Activated CD4-positive, alpha-beta T cell treated with anti-CD3 and anti-CD28 coated beads for 36 hours (primary cell): ENCODE results near the gene APOA5. TPM values are rescaled to one million over a fixed set of nuclear protein-coding genes. Genes with fewer than 3 reads are reported as not detected.

Experiments
- ATAC-seq: fragments of 200-7000 bp; cut with Tn5 transposase; one replicate; pipeline ENCODE4 v1.10.0; 2021; ENCODE audit warnings: mild to moderate bottlenecking, moderate library complexity
- CTCF ChIA-PET: fragments of 350-600 bp; sonication (Branson Sonifier 250); formaldehyde crosslinking; loops from one replicate; lab custom pipeline; 2021; ENCODE audit warnings: antibody characterized with exemption; lab: Charles Lee
- POLR2A ChIA-PET: fragments of 350-600 bp; sonication (Branson Sonifier 250); formaldehyde crosslinking; loops from one replicate; lab custom pipeline; 2021; ENCODE audit warnings: antibody characterized with exemption, inconsistent platforms; lab: Charles Lee
- DNase-seq: peaks from one replicate; pipeline ENCODE4 v3.0.0-alpha.2; 2020
- H3K27ac Mint-ChIP-seq: one replicate; pipeline ENCODE4 v1.8.0; 2021; ENCODE audit warnings: mixed read lengths
- H3K27me3 Mint-ChIP-seq: one replicate; pipeline ENCODE4 v1.8.0; 2021; ENCODE audit warnings: mixed read lengths
- H3K36me3 Mint-ChIP-seq: one replicate; pipeline ENCODE4 v1.8.0; 2021; ENCODE audit warnings: low read depth, mixed read lengths
- H3K4me1 Mint-ChIP-seq: one replicate; pipeline ENCODE4 v1.8.0; 2021; ENCODE audit warnings: mixed read lengths
- H3K4me3 Mint-ChIP-seq: one replicate; pipeline ENCODE4 v1.8.0; 2021; ENCODE audit warnings: mild to moderate bottlenecking, moderate library complexity, mixed read lengths
- H3K9me3 Mint-ChIP-seq: one replicate; pipeline ENCODE4 v1.8.0; 2021; ENCODE audit warnings: low read depth, mixed read lengths
- intact Hi-C, 2 experiments: fragments of 100-400 bp; cut with DNase I in 1 of 2; cut with micrococcal nuclease in 1 of 2; formaldehyde crosslinking; loops; one replicate each; pipeline versions ENCODE4 v1.14.2 to v1.15.1; 2022 to 2024; cut with DNase I, micrococcal nuclease
- total RNA-seq, 2 experiments: library from RNA; stranded (reverse); gene quantifications; one replicate each; pipeline ENCODE4 v1.2.3, GENCODE V29; 2021

APOA5 gene
- total RNA-seq, 2 experiments from 2014 or later: not detected

- Mint-ChIP-seq H3K27ac (no peak overlapping the region), H3K27me3 (no peaks in the 10 kb centered on the region), H3K4me1 (peaks cover 11% of the 10 kb centered on the region), H3K9me3 (no peaks in the 10 kb centered on the region), H3K4me3 (no peak overlapping the region), H3K36me3 (no peaks in the 10 kb centered on the region)
- DNase-seq: no peak
- intact Hi-C loops: loop anchor here in 1 of 2 experiments (5.0 kb wide), 1 partner anchor 434 kb away; no protein-coding TSS in a partner anchor
- ChIA-PET CTCF (interaction anchor here (0.6 to 6.4 kb wide), 6 partner anchors 13 to 313 kb away, joined by 3 to 72 read pairs (median 8); partner anchors contain the start of gene APOA1), POLR2A (no interaction called here)
- ATAC-seq: no peak
Observed at GRCh38 chr11:116792869-116793771, 1.4 kb upstream of the APOA5 start.

- intact Hi-C loops: loop anchor here in 1 of 2 experiments (5.0 kb wide), 1 partner anchor 435 kb away; no protein-coding TSS in a partner anchor
- no peaks in the 10 kb centered on the region for H3K27me3 Mint-ChIP-seq
- POLR2A ChIA-PET: no interaction called here
Observed at GRCh38 chr11:116792144-116792868, 627 bp upstream of the APOA5 start.

GRCh38 chr11:116791002-116791812 is 472 bp downstream of the APOA5 start:
- Mint-ChIP-seq H3K4me3 (no peak overlapping the region), H3K27me3 (no peaks in the 10 kb centered on the region), H3K4me1 (peaks cover 22% of the 10 kb centered on the region), H3K27ac (no peak overlapping the region), H3K9me3 (no peaks in the 10 kb centered on the region), H3K36me3 (peaks cover 12% of the 10 kb centered on the region)
- ChIA-PET CTCF (interaction anchor here (0.5 to 6.5 kb wide), 46 partner anchors 8 to 1262 kb away, joined by 3 to 89 read pairs (median 3); partner anchors contain the start of genes APOA1, BUD13 and SIK3), POLR2A (interaction anchor here (0.5 to 1.1 kb wide), 3 partner anchors 44 to 439 kb away, joined by 3 to 6 read pairs (median 5); no protein-coding TSS in a partner anchor)
- DNase-seq (peak; percentile 88), ATAC-seq (peak; percentile 74)
- intact Hi-C loops: loop anchor here (1.0 to 5.0 kb wide), 3 partner anchors 45 to 436 kb away; no protein-coding TSS in a partner anchor

More at GRCh38 chr11:116792144-116792868, 627 bp upstream of the APOA5 start:
- ATAC-seq (no peak), DNase-seq (no peak)
- H3K36me3 Mint-ChIP-seq: peaks cover 1% of the 10 kb centered on the region
- H3K4me3 Mint-ChIP-seq: no peak overlapping the region
- CTCF ChIA-PET: interaction anchor here (1.2 to 6.5 kb wide), 9 partner anchors 9 to 314 kb away, joined by 4 to 89 read pairs (median 10); partner anchors contain the start of gene APOA1
- no peaks in the 10 kb centered on the region for H3K9me3 Mint-ChIP-seq
- peaks cover 11% of the 10 kb centered on the region for H3K4me1 Mint-ChIP-seq
- no peak overlapping the region for H3K27ac Mint-ChIP-seq

- DNase-seq (no peak), ATAC-seq (no peak)
- no peaks in the 10 kb centered on the region for H3K27me3 Mint-ChIP-seq
- peaks cover 30% of the 10 kb centered on the region for H3K4me1 Mint-ChIP-seq
- intact Hi-C loops: loop anchor here (1.0 to 5.0 kb wide), 3 partner anchors 46 to 437 kb away; no protein-coding TSS in a partner anchor
- H3K27ac Mint-ChIP-seq: no peak overlapping the region
- no peak overlapping the region for H3K4me3 Mint-ChIP-seq
- POLR2A ChIA-PET: interaction anchor here (1.0 to 1.1 kb wide), 2 partner anchors 45 to 440 kb away, joined by 3 to 5 read pairs; no protein-coding TSS in a partner anchor
- peaks cover 21% of the 10 kb centered on the region for H3K36me3 Mint-ChIP-seq
- CTCF ChIA-PET: interaction anchor here (0.5 to 6.5 kb wide), 37 partner anchors 8 to 1263 kb away, joined by 3 to 89 read pairs (median 4); partner anchors contain the start of genes APOA1, BUD13 and SIK3
- H3K9me3 Mint-ChIP-seq: no peaks in the 10 kb centered on the region
Observed at GRCh38 chr11:116790167-116791001, 1.3 kb downstream of the APOA5 start.

GRCh38 chr11:116788975-116789374 is 2.7 kb downstream of the APOA5 start:
- CTCF ChIA-PET: interaction anchor here (0.7 to 6.5 kb wide), 7 partner anchors 13 to 317 kb away, joined by 3 to 89 read pairs (median 21); partner anchors contain the start of genes APOA1 and BUD13
- POLR2A ChIA-PET: no interaction called here
- Mint-ChIP-seq H3K36me3 (peaks cover 33% of the 10 kb centered on the region), H3K27ac (no peak overlapping the region), H3K9me3 (no peaks in the 10 kb centered on the region), H3K4me3 (no peak overlapping the region), H3K27me3 (no peaks in the 10 kb centered on the region), H3K4me1 (peaks cover 44% of the 10 kb centered on the region)
- no peak for DNase-seq
- intact Hi-C loops: loop anchor here (1.0 to 5.0 kb wide), 6 partner anchors 16 to 437 kb away; partner anchors contain the start of genes PAFAH1B2 (in 1 of the 2) and SIK3 (in 1 of the 2)
- ATAC-seq: no peak

- DNase-seq (no peak), ATAC-seq (no peak)
- CTCF ChIA-PET: interaction anchor here (1.0 to 6.5 kb wide), 3 partner anchors 12 to 66 kb away, joined by 3 to 89 read pairs (median 25); partner anchors contain the start of gene APOA1
- POLR2A ChIA-PET: interaction anchor here (0.8 kb wide), 1 partner anchor 63 kb away, joined by 3 read pairs; no protein-coding TSS in a partner anchor
- Mint-ChIP-seq H3K4me1 (peaks cover 46% of the 10 kb centered on the region), H3K27me3 (no peaks in the 10 kb centered on the region), H3K27ac (peak overlapping the region; percentile 86), H3K4me3 (peak overlapping the region; percentile 96), H3K36me3 (peaks cover 33% of the 10 kb centered on the region), H3K9me3 (no peaks in the 10 kb centered on the region)
- intact Hi-C loops: loop anchor here (1.0 to 5.0 kb wide), 6 partner anchors 15 to 438 kb away; partner anchors contain the start of genes PAFAH1B2 (in 1 of the 2) and SIK3 (in 1 of the 2)
Observed at GRCh38 chr11:116788534-116788933, 3.1 kb downstream of the APOA5 start.

GRCh38 chr11:116787786-116788486 is 3.7 kb downstream of the APOA5 start, which contains the start of gene ZPR1:
Gene ZPR1, minus strand, starts transcription at chr11:116788023. Its CDS starts 33 bp downstream, at chr11:116787990.
- peak within 1 kb of the TSS; percentile 96 for H3K4me3 Mint-ChIP-seq
- H3K36me3 Mint-ChIP-seq: peaks cover 39% of the 10 kb centered on the region
- intact Hi-C loops: loop anchor here (1.0 to 5.0 kb wide), 6 partner anchors 15 to 438 kb away; partner anchors contain the start of genes PAFAH1B2 (in 1 of the 2) and SIK3 (in 1 of the 2)
- H3K27ac Mint-ChIP-seq: peak within 1 kb of the TSS; percentile 88
- peak; percentile 90 for DNase-seq
- peaks cover 52% of the 10 kb centered on the region for H3K4me1 Mint-ChIP-seq
- ATAC-seq: peak; percentile 76
- no peaks in the 10 kb centered on the region for H3K9me3 Mint-ChIP-seq
- POLR2A ChIA-PET: interaction anchor here (0.7 to 0.8 kb wide), 2 partner anchors 15 to 63 kb away, joined by 3 read pairs; partner anchors contain the start of gene BUD13
- H3K27me3 Mint-ChIP-seq: no peaks in the 10 kb centered on the region
- CTCF ChIA-PET: interaction anchor here (0.7 to 6.5 kb wide), 7 partner anchors 12 to 442 kb away, joined by 3 to 89 read pairs (median 7); partner anchors contain the start of gene APOA1

GRCh38 chr11:116787436-116787785 is 4.3 kb downstream of the APOA5 start:
- Mint-ChIP-seq H3K36me3 (peaks cover 45% of the 10 kb centered on the region), H3K4me1 (peaks cover 57% of the 10 kb centered on the region), H3K27ac (peak overlapping the region; percentile 88), H3K27me3 (no peaks in the 10 kb centered on the region), H3K9me3 (no peaks in the 10 kb centered on the region), H3K4me3 (peak overlapping the region; percentile 96)
- ChIA-PET POLR2A (interaction anchor here (0.6 to 0.8 kb wide), 3 partner anchors 15 to 143 kb away, joined by 3 to 4 read pairs (median 3); partner anchors contain the start of gene BUD13), CTCF (interaction anchor here (0.5 to 6.5 kb wide), 9 partner anchors 11 to 443 kb away, joined by 3 to 89 read pairs (median 5); partner anchors contain the start of gene APOA1)
- intact Hi-C loops: loop anchor here in 1 of 2 experiments (5.0 kb wide), 1 partner anchor 65 kb away; no protein-coding TSS in a partner anchor
- DNase-seq (no peak), ATAC-seq (no peak)
